ENCODE results near the gene OR1Q1. TPM values are rescaled to one million over a fixed set of nuclear protein-coding genes. Genes with fewer than 3 reads are reported as not detected.
A peak's percentile ranks its signal among the peaks of the same experiment; 100 is the strongest.
"Not testable (repeated sequence)": the region's sequence is repeated elsewhere in the genome, so short reads cannot be mapped to it uniquely, and the experiment has no call there.

The OR1Q1 gene
- not detected for polyA plus RNA-seq (2013, experiment 1 of 2; ENCODE audit: insufficient read length)
- polyA plus RNA-seq (2013, experiment 2 of 2; ENCODE audit: insufficient read length), result not detected

DNA sequence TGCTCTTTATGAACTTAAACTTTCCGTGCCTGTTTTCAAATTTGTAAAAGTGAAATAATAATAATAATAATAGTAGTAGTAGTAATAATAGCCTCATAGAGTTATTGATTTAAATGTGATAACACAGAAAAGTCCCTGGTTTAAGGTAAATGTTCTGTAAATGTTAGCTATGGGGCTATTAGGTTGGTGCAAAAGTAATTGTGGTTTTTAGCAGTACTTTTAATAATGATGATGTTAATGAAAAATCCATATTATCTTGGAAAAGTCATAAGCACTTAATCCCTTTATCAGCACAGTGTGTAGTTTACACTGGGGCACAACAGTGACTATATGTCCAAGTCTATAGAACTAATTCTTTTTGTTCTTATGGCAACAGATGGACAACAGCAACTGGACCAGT is at the start of gene OR1Q1:
Gene OR1Q1, plus strand, starts transcription at position 377 of the 400 bp plus-strand sequence. Its CDS starts 0 bp downstream, at position 377.
- no peak for DNase-seq

GRCh38 chr9:122567901-122568300 is 46.6 kb upstream of the OR1Q1 start:
- DNase-seq, result no peak

DNA sequence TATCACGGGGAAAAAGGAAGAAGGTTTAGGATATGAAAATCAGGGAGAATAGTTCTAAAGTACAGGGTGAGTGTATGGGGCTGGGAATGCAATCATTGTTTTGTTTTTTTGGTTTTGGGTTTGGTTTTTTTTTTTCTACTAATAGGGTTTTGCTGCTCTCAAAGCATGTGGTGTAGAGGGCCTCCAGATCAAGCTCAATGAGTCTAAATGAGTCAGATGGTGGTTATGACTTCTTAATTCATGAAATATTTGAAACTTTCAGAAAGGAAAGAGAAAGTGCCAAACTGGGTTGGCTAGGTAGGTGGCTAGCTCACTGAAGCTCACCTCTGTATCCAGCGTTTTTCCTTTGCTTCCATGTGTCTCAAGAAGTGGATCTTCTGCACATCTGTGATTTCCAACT is 42.1 kb upstream of the OR1Q1 start:
- DNase-seq, result no peak

DNA sequence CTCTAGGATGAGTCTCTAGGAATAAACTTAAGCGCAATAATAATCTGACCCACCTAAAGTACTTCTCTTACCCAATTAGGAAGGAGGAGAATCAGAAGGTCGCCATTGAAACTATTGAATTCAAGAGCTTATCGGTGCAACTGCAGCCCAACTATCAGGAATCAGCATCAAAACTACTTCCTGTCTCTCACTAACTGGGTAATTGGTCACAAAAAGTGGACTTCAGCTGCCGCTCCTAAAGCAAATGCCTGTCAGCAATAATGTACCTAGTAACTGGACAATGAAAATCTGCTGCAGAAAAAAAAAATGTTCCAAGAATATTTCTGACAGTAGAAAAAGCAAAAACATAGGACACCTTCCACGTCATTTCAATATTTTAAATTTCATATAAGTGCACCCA is 34.7 kb upstream of the OR1Q1 start:
- DNase-seq, result no peak

GRCh38 chr9:122580360-122580759 is 34.2 kb upstream of the OR1Q1 start:
- DNase-seq, result peak; percentile 1

DNA sequence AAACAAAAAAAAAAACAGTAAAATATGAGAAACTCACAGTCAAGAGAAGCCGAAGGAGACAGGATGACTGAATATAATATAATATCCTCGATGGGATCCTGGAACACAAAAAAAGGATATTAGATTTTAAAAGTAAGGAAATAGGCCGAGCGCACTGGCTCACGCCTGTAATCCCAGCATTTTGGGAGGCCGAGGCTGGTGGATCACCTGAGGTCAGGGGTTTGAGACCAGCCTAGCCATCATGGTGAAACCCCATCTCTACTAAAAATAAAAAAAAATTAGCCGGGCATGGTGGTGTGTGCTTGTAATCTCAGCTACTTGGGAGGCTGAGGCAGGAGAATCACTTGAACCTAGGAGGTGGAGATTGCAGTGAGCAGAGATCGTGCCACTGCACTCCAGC is 31.3 kb upstream of the OR1Q1 start, which contains the start of gene OR1L8:
Gene OR1L8, minus strand, starts transcription at position 101 of the 400 bp plus-strand sequence. CDS start 14,907 bp downstream, outside the sequence.
- not testable (repeated sequence) for DNase-seq

GRCh38 chr9:122605691-122606090 is 8.8 kb upstream of the OR1Q1 start:
- no peak for DNase-seq

DNA sequence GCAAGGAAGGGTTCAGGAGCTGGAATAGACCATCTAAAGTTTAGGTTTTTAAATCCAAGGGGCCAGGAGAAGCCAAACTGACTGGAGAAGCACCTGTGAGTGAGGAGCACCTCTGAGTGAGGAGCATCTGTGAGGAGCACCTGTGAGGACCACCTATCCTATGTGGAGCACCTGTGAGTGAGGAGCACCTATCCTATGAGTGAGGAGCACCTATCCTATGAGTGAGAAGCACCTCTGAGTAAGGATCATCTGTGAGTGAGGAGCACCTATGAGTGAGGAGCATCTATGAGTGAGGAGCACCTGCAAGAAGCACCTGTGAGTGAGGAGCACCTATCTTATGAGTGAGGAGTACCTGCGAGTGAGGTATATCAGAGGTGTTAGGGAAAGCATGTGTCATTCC is 8.0 kb upstream of the OR1Q1 start:
- DNase-seq, result no peak

GRCh38 chr9:122609804-122610203 is 4.7 kb upstream of the OR1Q1 start:
- DNase-seq, result no peak

DNA sequence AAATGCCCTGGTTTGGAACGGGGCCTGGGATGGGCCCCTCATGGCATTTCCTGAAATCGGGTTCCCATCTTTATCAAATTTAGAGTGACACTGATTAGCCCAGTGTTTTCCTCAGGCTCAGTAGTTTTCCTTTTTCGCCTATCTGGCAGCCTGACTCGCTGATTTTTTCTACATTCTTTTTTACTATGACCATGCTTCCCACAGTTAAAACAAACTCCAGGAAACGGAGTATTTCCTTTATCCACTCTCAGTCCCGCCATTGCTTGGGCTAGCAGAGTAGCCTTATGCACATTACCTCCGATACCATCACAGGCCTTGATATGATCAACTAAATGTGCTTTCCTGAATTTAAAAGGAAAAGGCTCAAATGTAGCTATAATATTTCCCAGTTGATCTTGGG is 5.5 kb downstream of the OR1Q1 start:
- DNase-seq, result no peak

GRCh38 chr9:122642226-122642625 is 27.7 kb downstream of the OR1Q1 start:
- DNase-seq, result no peak

GRCh38 chr9:122656378-122656777 is 41.8 kb downstream of the OR1Q1 start:
- DNase-seq, result no peak

DNA sequence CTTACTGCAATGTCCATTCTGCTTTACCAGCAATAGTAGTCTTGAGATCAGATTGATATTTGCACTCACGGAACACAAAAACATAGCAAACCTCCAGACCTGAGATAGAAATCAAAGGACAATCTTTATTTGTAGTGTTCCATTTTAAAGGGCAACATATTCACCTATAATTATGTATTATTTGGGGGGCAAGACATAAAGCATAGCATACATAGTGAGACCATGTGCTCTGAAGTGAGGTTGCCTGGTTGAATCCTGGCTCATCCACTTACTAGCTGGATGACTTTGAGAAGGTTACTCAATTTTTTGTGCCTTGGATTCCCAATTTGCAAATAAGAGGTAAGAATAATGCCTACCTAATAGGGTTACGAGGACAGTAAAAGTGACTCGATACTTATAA is 43.0 kb downstream of the OR1Q1 start, which contains the start of gene OR1B1:
Gene OR1B1, minus strand, starts transcription at position 101 of the 400 bp plus-strand sequence.
- no peak for DNase-seq

- DNase-seq, result no peak
These were observed 46.9 kb downstream of the OR1Q1 start, which contains the start of gene OR1L1 for GRCh38 chr9:122661416-122661815. Gene OR1L1 (plus strand): TSS chr9:122661716. CDS start chr9:122661716, 0 bp downstream.

Measured in fibroblast of skin of abdomen (primary cell).